LNCaP clone FGC (cell line): Measurements from ENCODE around the gene KLF1.

Source experiments
- DNase-seq: peaks from one replicate; pipeline ENCODE4 v3.0.0-alpha.2; 2011; ENCODE audit warnings: low read depth
- H3K4me3 ChIP-seq: 2 replicates; pipeline ENCODE4 v1.5.1; 2011; ENCODE audit warnings: mild to moderate bottlenecking, low read depth, low read length, control low read depth
- TF ChIP-seq, protein P1 (sequence below): IDR thresholded peaks from 2 replicates; pipeline ENCODE4 v1.5.1; 2012; ENCODE audit warnings: mild to moderate bottlenecking; ENCODE audit not compliant: control insufficient read depth, insufficient read depth; ENCODE audit errors: extremely low read depth

The KLF1 gene

DNA sequence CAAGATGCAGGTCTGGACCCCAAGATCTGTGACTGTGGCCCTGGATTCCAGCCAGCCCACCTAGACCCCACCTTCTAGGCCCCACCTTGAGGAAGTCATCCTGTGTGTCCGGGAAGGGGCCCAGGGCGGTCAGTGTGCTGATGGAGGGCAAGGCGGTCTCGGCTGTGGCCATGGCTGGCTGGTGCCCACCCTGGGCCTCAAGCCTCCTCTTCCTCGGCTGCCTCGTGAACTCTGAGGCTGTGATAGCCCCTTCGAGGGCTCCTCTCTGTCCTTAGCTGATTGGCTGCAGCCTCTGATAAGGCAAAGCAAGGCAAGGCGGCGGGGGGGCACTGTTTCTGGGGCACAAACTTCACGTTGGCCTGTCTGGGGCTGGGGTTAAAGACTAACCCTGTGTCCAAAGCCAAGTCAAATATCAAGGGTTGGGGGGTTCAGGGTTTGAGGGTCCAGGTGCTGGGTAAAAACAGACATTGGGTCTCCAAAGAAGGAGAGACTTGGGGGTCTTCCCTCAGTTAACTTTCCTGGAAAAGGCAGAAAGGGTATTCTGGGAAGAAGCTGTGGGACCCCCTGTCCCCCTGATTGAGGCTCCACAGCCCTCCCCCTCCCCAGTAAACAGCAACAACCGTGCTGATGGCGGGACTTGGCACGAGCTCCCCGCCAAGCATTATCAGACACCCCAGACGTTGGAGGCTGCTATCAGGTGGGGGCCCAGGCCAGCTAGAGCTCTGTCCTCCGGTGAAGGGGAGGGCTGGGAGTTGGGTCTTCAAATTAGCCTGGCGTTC, at the start of gene KLF1:
TSS of gene KLF1 (minus strand) at position 233 of the 779 bp plus-strand sequence. CDS start at position 172, 61 bp downstream.
- H3K4me3 ChIP-seq, result peak within 1 kb of the TSS; percentile 51; the same call in 1 of the 2 replicates
- no peak for DNase-seq
- TF ChIP-seq, protein P1, sequence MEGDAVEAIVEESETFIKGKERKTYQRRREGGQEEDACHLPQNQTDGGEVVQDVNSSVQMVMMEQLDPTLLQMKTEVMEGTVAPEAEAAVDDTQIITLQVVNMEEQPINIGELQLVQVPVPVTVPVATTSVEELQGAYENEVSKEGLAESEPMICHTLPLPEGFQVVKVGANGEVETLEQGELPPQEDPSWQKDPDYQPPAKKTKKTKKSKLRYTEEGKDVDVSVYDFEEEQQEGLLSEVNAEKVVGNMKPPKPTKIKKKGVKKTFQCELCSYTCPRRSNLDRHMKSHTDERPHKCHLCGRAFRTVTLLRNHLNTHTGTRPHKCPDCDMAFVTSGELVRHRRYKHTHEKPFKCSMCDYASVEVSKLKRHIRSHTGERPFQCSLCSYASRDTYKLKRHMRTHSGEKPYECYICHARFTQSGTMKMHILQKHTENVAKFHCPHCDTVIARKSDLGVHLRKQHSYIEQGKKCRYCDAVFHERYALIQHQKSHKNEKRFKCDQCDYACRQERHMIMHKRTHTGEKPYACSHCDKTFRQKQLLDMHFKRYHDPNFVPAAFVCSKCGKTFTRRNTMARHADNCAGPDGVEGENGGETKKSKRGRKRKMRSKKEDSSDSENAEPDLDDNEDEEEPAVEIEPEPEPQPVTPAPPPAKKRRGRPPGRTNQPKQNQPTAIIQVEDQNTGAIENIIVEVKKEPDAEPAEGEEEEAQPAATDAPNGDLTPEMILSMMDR, result no peak

DNA sequence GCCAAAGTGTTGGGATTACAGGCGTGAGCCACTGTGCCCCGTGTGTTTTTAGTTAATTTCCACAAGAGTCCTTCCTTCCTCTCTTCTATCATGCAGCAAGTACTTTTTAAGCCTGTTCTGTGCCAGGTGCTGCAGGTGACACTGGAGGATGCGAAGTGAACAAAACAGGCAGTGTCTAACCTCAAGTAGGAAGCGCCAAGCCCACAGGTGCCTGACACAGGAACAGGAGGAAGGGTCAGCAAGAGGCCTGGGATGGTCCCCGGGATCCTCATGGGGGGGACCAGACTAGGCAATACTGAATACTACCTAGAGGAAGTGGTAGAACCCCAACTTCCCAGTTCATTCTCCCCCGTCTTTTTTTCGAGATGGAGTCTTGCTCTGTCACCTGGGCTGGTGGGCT, 49.6 kb upstream of the KLF1 start:
- DNase-seq, result no peak
- TF ChIP-seq, protein P1, result no peak
- no peak overlapping the region for H3K4me3 ChIP-seq

DNA sequence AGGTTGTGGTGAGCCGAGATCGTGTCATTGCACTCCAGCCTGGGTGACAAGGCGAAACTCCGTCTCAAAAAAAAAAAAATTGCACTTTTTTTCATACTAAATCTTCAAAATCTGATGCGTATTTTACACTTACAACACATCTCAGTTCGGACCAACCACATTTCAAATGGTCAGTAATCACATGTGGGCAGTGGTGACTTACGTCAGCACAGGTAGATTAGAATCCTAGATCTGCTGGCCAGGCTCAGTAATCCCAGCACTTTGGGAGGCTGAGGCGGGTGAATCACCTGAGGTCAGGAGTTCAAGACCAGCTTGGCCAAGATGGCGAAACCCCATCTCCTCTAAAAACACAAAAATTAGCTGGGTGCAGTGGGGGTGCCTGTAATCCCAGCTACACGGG, 48.1 kb upstream of the KLF1 start:
- no peak overlapping the region for H3K4me3 ChIP-seq
- TF ChIP-seq, protein P1, result no peak
- DNase-seq, result no peak

DNA sequence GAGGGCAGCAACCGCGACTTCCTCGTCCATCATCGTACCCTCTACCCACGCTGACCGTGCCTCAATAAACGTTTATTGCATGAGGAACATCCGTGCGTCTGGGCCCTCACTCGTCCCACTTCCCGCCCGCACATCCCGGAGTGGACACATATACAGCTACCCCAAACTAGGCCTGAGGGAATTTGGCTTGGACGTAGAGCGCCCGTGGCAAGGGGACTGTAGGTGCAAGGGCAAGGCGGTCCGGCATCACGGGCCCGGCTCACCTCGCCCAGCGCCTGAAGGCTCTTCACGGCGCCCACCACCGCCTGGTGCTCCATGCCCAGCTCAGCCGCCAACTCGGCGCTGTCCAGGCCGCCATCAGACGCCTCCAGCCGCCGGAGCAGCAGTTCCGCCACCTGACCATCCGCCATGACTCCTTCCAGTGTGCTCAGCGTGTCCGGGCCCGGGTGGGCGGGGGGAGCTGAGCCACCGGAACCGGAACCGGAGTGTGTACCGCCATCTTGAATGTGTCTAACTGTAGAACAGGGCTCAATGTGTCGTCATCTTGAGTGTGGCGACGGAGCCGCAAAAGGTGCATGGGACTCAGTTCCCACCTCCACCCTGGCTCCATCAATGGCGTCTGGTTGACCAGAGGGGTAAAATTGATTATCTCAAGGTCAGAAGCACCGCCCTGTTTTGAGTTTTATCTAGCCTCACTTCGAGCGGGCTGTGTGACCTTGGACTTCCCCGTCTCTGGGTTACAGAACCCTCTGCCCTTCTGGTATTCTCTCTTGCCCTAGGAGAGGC, 46.5 kb upstream of the KLF1 start, which contains the start of gene FARSA:
TSS of gene FARSA (minus strand) at position 425 of the 786 bp plus-strand sequence. CDS start at position 410, 15 bp downstream.
- DNase-seq, result peak; percentile 67
- TF ChIP-seq, protein P1, result no peak
- H3K4me3 ChIP-seq, result peak within 1 kb of the TSS; percentile 91

DNA sequence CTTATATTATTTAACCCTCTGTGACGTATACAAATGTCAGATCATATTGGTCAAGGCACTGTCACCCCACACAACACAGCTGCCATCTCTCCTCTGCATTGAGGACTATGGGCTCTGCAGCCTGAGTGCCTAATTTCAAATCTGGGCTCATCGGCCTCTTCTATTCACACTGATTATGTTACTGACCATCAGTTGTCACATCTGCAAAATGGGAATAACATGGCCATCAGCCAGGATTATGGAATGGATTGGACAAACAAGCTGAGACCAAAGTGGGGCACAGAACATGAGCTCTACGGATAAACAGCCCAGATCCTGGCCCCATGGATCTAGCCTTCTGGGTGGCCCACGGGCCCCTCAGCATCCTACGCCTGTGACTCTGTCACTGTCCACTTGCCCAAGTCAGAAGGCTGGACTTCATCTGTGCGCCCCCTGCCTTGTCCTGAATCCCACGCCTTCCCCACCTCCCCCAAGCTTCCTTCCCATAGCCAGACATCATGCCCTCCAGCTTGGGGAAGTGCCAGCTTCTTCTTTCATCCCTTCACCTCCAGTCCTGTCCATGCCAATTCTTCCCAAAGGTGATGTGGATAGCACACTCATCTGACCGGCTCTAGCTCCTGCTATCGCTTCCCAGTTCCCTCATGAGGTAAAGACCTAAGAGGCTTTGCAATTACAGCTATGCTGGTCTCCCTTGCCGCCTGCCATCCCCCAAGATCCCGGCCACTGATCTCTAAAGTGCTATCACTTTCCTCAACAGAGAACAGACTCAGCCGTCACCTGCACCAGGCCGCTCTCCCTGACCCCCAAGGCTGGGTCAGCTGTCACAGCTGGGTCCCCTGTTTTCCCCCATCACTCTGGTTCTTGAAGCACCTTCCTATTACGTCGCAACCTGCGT, 45.6 kb upstream of the KLF1 start:
- TF ChIP-seq, protein P1, result no peak
- no peak for DNase-seq

DNA sequence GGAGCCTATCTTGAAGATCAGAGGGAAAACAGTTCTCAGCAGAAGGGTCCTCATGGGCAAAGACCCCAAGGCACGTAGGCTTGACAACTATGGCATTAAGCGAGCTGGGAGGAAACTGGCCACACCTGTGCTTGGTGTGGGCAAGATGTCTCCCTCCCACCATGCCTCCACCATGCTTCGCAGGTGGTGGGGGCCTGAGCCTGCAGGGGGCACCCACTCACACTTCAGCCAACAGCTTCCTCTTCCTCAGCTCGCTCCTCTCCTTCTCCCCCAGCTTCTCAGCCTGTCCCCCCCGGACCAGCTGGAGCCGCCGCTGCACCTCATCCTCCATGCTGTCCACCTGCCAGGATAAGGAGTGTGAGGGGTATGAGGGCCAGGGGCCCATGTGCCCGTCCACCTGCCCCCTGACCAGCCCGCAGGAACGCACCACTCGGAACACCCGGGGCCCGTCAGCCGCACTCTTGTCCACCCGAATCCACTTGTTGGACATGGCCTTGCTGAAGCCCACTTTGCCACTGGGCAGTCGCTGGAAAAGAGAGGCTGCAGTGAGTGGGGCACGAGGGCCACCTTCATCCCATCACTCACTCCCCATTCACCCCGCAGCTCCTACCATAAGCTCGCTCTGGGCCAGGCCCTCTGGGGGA, 43.1 kb upstream of the KLF1 start:
- TF ChIP-seq, protein P1, result no peak
- no peak for DNase-seq
- H3K4me3 ChIP-seq, result no peak overlapping the region

More for the DNA sequence above, 45.6 kb upstream of the KLF1 start:
- peak overlapping the region; percentile 91 for H3K4me3 ChIP-seq
